ENCODE data around the gene PIEZO1.

DNA sequence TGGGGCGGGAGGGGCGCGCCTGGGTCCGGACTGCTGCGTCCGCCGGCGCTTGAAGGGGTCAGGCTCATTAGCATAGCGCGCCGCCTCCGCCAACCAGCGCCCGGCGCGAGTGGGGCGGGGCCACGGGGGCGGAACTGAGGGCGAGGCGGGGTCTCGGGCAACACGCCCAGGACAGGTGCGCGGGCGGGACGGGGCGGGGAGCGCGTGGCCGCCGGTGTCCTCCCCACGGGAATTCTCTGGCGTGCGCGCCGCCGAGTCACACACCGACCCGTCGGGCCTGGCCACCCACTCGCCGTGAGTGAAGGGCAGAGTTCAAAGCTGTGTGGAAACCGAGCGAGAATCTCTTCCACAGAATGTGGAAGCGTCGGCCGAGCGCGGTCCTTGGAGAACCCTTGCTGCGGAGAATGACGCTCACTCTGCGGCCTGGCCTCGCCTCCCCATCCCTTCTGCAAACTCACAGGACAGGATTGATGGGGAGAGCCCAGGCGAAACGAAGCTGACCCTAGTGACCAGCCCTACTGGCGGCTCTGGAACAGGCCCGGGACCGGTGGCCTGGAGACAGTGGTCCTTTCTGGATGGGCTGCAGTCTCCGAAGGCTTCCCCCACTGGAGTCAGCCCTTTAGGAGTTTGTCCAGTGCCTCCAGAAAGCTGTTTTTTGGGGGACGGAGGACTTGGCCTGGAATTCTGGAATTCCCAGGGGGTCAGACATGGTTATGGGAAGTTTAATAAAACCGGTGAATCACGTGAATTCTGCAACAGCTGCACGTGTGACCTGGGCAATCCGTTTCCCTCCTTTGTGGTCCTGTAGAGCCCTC is 98.4 kb downstream of the PIEZO1 start, which contains the start of gene SNAI3:
- TF ChIP-seq POLR2A (IDR thresholded peaks at IDR 0.05; ENCODE audit: low read length) (no peak), GATA1 (IDR thresholded peaks at IDR 0.05; ENCODE audit: low read depth, low read length) (no peak)
